Measurements from ENCODE around the gene MRPL19. TPM values are rescaled to one million over a fixed set of nuclear protein-coding genes. Genes with fewer than 3 reads are reported as not detected.

MRPL19 gene
- total RNA-seq, 1 experiment from 2014 or later: 73.0 TPM

DNA sequence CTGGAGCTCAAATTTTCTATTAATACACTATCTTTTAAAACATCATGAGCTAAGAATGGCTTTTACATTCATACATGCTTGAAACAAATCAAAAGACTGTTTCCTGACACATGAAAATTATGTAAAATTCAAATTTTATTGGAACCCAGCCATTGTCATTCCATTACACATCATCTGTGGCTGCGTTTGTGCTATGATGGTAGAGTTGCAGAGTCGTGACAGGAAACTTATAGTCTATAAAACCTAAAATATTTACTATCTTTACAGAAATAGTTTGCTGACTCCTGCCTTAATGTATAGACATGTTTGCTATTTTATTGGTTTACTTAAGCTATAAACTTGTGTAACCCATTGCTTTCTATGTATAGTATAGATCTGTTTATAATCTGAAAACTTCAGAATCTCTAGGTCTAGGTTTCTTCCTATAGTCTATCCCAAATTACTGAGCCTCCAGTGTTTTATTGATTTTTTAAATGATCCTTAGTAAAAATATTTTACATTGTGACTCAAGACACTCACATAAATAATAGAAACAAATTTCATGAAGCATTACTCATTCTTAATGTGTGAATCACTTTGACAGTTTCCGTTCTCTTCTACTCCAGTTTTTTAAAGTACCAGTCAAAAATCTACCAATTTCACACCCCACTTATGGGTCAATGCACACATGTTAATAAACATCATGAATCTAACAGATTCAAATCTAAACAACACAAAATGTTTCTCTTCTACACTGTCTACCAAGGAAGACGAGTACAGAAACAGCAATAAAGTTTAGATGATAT is 26.4 kb upstream of the MRPL19 start:
- Histone ChIP-seq H3K9me3 (ENCODE audit: control insufficient read depth, low read depth, low read length) (no peaks in the 10 kb centered on the region), H3K18ac (ENCODE audit: insufficient read length, low read depth, low read length) (no peak overlapping the region), H2BK15ac (ENCODE audit: low read depth, low read length) (no peak overlapping the region), H2BK20ac (ENCODE audit: low read depth, low read length, poor library complexity, severe bottlenecking) (no peak overlapping the region), H3K79me2 (ENCODE audit: insufficient read depth, low read length) (no peaks in the 10 kb centered on the region), H3K27ac (ENCODE audit: insufficient read length, low read depth, low read length) (no peak overlapping the region), H3K79me1 (ENCODE audit: insufficient read depth, low read depth, low read length, poor library complexity, severe bottlenecking) (no peaks in the 10 kb centered on the region), H2BK5ac (ENCODE audit: insufficient read length, low read length) (no peak overlapping the region), H3K27me3 (ENCODE audit: insufficient read depth, low read length) (no peaks in the 10 kb centered on the region), H3K23me2 (ENCODE audit: insufficient read length, low read depth, low read length, poor library complexity, severe bottlenecking) (no peaks in the 10 kb centered on the region), H4K91ac (ENCODE audit: insufficient read length, low read depth, low read length) (no peak overlapping the region), H2BK120ac (ENCODE audit: low read depth, low read length, poor library complexity, severe bottlenecking) (no peak overlapping the region), H4K20me1 (ENCODE audit: control insufficient read depth, insufficient read depth, insufficient read length) (no peaks in the 10 kb centered on the region), H4K5ac (ENCODE audit: insufficient read length, low read depth, low read length) (no peak overlapping the region), H2AK5ac (ENCODE audit: insufficient read length, low read length) (no peak overlapping the region), H3K23ac (ENCODE audit: insufficient read length, low read depth, low read length) (no peak overlapping the region), H3K4me2 (ENCODE audit: insufficient read depth, insufficient read length, low read length) (no peak overlapping the region), H2AFZ (ENCODE audit: low read length) (no peak overlapping the region), H2BK12ac (ENCODE audit: insufficient read length, low read depth, low read length) (no peak overlapping the region), H3K4ac (ENCODE audit: low read depth, low read length) (no peak overlapping the region), H3K56ac (ENCODE audit: insufficient read length, low read depth, low read length) (no peak overlapping the region), H3K14ac (ENCODE audit: insufficient read depth, low read length) (no peak overlapping the region), H3K9ac (ENCODE audit: extremely low read depth, insufficient read length, low read length) (no peak overlapping the region), H4K8ac (replicated peaks; ENCODE audit: insufficient read length, low read depth, low read length) (no peak overlapping the region), H3K4me1 (ENCODE audit: insufficient read depth, low read length) (no peaks in the 10 kb centered on the region), H3T11ph (ENCODE audit: low read length) (no peak overlapping the region)
- TF ChIP-seq, protein P1, sequence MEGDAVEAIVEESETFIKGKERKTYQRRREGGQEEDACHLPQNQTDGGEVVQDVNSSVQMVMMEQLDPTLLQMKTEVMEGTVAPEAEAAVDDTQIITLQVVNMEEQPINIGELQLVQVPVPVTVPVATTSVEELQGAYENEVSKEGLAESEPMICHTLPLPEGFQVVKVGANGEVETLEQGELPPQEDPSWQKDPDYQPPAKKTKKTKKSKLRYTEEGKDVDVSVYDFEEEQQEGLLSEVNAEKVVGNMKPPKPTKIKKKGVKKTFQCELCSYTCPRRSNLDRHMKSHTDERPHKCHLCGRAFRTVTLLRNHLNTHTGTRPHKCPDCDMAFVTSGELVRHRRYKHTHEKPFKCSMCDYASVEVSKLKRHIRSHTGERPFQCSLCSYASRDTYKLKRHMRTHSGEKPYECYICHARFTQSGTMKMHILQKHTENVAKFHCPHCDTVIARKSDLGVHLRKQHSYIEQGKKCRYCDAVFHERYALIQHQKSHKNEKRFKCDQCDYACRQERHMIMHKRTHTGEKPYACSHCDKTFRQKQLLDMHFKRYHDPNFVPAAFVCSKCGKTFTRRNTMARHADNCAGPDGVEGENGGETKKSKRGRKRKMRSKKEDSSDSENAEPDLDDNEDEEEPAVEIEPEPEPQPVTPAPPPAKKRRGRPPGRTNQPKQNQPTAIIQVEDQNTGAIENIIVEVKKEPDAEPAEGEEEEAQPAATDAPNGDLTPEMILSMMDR (conservative IDR thresholded peaks at IDR 0.05): no peak
- no CpG with 5 or more reads among the region's 4 CpGs for WGBS (ENCODE audit: extremely low coverage, insufficient read length, low lambda C conversion rate)
- Mint-ChIP-seq H3K27me3 (ENCODE audit: low read depth) (peaks cover 6% of the 10 kb centered on the region), H3K4me1 (no peaks in the 10 kb centered on the region), H3K36me3 (ENCODE audit: insufficient read depth in 1 of 3, low read depth in 3 of 3) (no peaks in the 10 kb centered on the region; a peak in 1 of 7 replicates), H3K9me3 (peaks cover 0 to 8% of the 10 kb centered on the region in 2 experiments; a peak in 2 of 5 replicates), H3K27ac (no peak overlapping the region), H3K4me3 (no peak overlapping the region)
- no peak for DNase-seq
